Testis (tissue), 2 donors: Measurements from ENCODE around the gene SPATA20.

Experiments used
- POLR2A ChIP-seq: fragments of 450-650 bp; IDR thresholded peaks from one replicate; pipeline ENCODE4 v1.6.1; 2017; ENCODE audit warnings: antibody characterized with exemption, mild to moderate bottlenecking, moderate library complexity
- TF ChIP-seq, protein P1 (sequence below), 3 experiments: fragments of 450-650 bp in 2 of 3; fragments of 200-600 bp in 1 of 3; sonication (generic) in 1 of 3; IDR thresholded peaks; one replicate each; pipeline ENCODE4 v1.5.1; 2016 to 2019; ENCODE audit warnings: antibody characterized with exemption in 3 of 3, mild to moderate bottlenecking in 2 of 3, moderate library complexity in 1 of 3

DNA sequence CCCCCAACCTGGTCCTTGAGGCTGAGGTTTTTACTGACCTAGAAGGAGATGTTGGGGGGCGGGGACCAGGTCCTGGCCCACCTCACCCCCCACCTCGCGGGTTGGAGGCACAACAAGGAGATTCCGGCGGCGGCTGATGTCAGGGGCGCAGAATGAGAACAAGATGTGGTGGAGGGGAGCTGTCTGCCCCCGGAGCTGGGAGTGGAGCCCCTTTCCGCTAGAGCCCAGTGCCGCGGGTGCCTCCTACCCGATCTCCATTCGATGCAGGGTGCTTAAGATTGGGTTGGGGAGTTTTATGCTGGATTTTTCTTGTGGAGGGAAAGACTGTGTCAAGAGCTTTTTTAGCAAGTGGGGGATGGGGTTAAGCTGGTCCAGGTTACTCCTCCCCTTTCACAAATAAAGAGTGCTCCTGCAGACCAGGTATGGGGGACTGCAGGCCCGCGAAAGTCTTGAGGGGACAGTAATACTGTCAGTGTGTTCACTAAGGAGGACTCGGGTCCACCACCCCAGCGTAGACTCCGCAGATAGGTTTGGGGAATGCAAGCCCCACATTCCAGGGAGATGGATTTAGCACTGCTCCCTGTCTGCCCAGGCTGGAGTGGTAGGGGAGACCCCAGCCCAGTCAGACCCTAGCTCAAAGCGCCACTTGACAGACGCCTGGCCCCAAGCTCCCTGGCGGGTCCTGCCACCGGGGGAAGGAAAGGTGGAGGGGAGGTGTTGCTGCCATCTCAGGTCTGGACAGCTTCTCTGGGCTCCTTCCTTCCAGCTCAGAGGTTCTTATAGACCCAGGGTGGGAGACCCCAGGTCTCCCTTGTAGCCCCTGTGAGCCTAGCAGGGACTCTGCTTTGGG lies 15.5 kb downstream of the SPATA20 start:
- TF ChIP-seq, protein P1, sequence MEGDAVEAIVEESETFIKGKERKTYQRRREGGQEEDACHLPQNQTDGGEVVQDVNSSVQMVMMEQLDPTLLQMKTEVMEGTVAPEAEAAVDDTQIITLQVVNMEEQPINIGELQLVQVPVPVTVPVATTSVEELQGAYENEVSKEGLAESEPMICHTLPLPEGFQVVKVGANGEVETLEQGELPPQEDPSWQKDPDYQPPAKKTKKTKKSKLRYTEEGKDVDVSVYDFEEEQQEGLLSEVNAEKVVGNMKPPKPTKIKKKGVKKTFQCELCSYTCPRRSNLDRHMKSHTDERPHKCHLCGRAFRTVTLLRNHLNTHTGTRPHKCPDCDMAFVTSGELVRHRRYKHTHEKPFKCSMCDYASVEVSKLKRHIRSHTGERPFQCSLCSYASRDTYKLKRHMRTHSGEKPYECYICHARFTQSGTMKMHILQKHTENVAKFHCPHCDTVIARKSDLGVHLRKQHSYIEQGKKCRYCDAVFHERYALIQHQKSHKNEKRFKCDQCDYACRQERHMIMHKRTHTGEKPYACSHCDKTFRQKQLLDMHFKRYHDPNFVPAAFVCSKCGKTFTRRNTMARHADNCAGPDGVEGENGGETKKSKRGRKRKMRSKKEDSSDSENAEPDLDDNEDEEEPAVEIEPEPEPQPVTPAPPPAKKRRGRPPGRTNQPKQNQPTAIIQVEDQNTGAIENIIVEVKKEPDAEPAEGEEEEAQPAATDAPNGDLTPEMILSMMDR (IDR thresholded peaks at IDR 0.05): no peak
- TF ChIP-seq POLR2A: no peak
